ENCODE results near the gene AKAP7.

DNA sequence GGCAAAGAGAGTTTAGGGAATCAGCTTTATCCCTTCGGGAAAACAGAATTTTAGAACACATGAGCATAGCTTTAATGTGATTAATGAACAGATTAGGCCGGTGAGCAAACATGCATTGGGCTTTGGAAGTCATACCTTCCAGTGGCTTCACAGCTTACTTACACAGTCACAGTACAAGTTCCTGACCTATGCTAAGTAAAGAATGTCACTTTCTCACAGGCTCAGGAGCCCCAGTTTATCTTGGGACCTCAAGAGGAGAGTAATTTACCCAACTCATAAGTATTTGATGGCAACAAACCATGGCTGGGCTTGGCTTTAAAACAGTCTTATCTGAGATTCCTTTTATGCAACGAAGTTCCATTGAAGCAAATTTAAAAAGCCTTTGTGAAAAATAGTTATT, 195.9 kb downstream of the AKAP7 start:
- TF ChIP-seq CTCF (IDR thresholded peaks at IDR 0.05) (no peak), POLR2A (IDR thresholded peaks at IDR 0.05) (no peak)

All from testis (tissue), 2 donors.